Loucy (cell line): ENCODE results near the gene MAS1L.
A peak's percentile ranks its signal among the peaks of the same experiment; 100 is the strongest.

Experiments
- H2AFZ ChIP-seq: fragments of 200-600 bp; sonication (generic); 2 replicates; pipeline ENCODE4 v1.6.0; 2016; ENCODE audit warnings: antibody characterized with exemption, mild to moderate bottlenecking, low read length, moderate library complexity
- H3F3A ChIP-seq: fragments of 200-600 bp; 2 replicates; pipeline ENCODE4 v1.6.0; 2016; ENCODE audit warnings: antibody characterized with exemption, low read depth, mild to moderate bottlenecking
- H3K27me3 ChIP-seq: fragments of 200-600 bp; sonication (generic); 2 replicates; pipeline ENCODE4 v1.6.1; 2014; ENCODE audit warnings: low read length, mild to moderate bottlenecking; ENCODE audit not compliant: insufficient read depth, poor library complexity, severe bottlenecking
- H3K36me3 ChIP-seq: fragments of 200-600 bp; sonication (generic); 2 replicates; pipeline ENCODE4 v1.6.1; 2016; ENCODE audit warnings: low read length; ENCODE audit not compliant: insufficient read depth
- H3K4me1 ChIP-seq: fragments of 200-600 bp; sonication (generic); 2 replicates; pipeline ENCODE4 v1.5.1; 2014; ENCODE audit warnings: low read length, mild to moderate bottlenecking; ENCODE audit not compliant: insufficient read depth, poor library complexity, severe bottlenecking
- H3K4me2 ChIP-seq: fragments of 200-600 bp; sonication (generic); 2 replicates; pipeline ENCODE4 v1.6.0; 2014; ENCODE audit warnings: antibody characterized with exemption, low read length, low read depth, mild to moderate bottlenecking; ENCODE audit not compliant: poor library complexity, severe bottlenecking
- H3K4me3 ChIP-seq: fragments of 200-600 bp; sonication (generic); 2 replicates; pipeline ENCODE4 v1.5.1; 2014; ENCODE audit warnings: low read length, mild to moderate bottlenecking, mixed read lengths; ENCODE audit not compliant: poor library complexity, severe bottlenecking
- H3K79me2 ChIP-seq: fragments of 200-600 bp; sonication (generic); 2 replicates; pipeline ENCODE4 v1.6.1; 2014; ENCODE audit warnings: low read length; ENCODE audit not compliant: insufficient read depth
- H3K9ac ChIP-seq: fragments of 200-600 bp; sonication (generic); 2 replicates; pipeline ENCODE4 v1.6.0; 2014; ENCODE audit warnings: mild to moderate bottlenecking, low read depth, low read length, moderate library complexity; ENCODE audit not compliant: poor library complexity, severe bottlenecking
- H3K9me2 ChIP-seq: fragments of 200-600 bp; sonication (generic); replicated peaks from 2 replicates; pipeline ENCODE4 v1.6.1; 2016; ENCODE audit warnings: low read depth, low read length, mixed read lengths
- H3K9me3 ChIP-seq: fragments of 200-600 bp; sonication (generic); 2 replicates; pipeline ENCODE4 v1.6.1; 2014; ENCODE audit warnings: mild to moderate bottlenecking, antibody characterized with exemption, low read length, low read depth; ENCODE audit not compliant: insufficient read depth
- H4K20me1 ChIP-seq: fragments of 200-600 bp; sonication (generic); 2 replicates; pipeline ENCODE4 v1.6.0; 2014; ENCODE audit warnings: antibody characterized with exemption, low read length, mild to moderate bottlenecking; ENCODE audit not compliant: insufficient read depth, poor library complexity, severe bottlenecking
- CTCF ChIP-seq: fragments of 200-600 bp; sonication (generic); conservative IDR thresholded peaks from 2 replicates; pipeline ENCODE4 v1.5.1; 2014; ENCODE audit warnings: mild to moderate bottlenecking, antibody characterized with exemption, low read length
- EZH2phosphoT487 ChIP-seq: fragments of 200-600 bp; IDR thresholded peaks from 2 replicates; pipeline ENCODE4 v1.6.1; 2018; ENCODE audit warnings: antibody characterized with exemption, mild to moderate bottlenecking, moderate library complexity, borderline replicate concordance

MAS1L gene

GRCh38 chr6:29494131-29494530 lies 6.4 kb upstream of the MAS1L start:
- TF ChIP-seq CTCF = no peak
- TF ChIP-seq EZH2phosphoT487 = no peak
- no peak overlapping the region for H3K4me3 ChIP-seq
- H3K79me2 ChIP-seq = no peaks in the 10 kb centered on the region
- no peak overlapping the region for H3K9ac ChIP-seq
- H3K9me3 ChIP-seq = no peaks in the 10 kb centered on the region
- peaks cover 50% of the 10 kb centered on the region for H3K4me1 ChIP-seq
- no peaks in the 10 kb centered on the region for H3K27me3 ChIP-seq
- H3F3A ChIP-seq = peaks cover 4% of the 10 kb centered on the region
- no peaks in the 10 kb centered on the region for H4K20me1 ChIP-seq
- no peaks in the 10 kb centered on the region for H3K36me3 ChIP-seq
- no peak overlapping the region for H3K4me2 ChIP-seq
- H3K9me2 ChIP-seq = no peaks in the 10 kb centered on the region
- no peak overlapping the region; the same call in 1 of the 2 replicates for H2AFZ ChIP-seq

- no peaks in the 10 kb centered on the region for H3K27me3 ChIP-seq
- peaks cover 4% of the 10 kb centered on the region for H3F3A ChIP-seq
- peaks cover 50% of the 10 kb centered on the region for H3K4me1 ChIP-seq
- H3K9me3 ChIP-seq = no peaks in the 10 kb centered on the region
- H2AFZ ChIP-seq = no peak overlapping the region
- H3K4me2 ChIP-seq = no peak overlapping the region
- H3K9ac ChIP-seq = no peak overlapping the region
- TF ChIP-seq EZH2phosphoT487 (no peak), CTCF (no peak)
- no peaks in the 10 kb centered on the region for H4K20me1 ChIP-seq
- no peaks in the 10 kb centered on the region for H3K36me3 ChIP-seq
- no peaks in the 10 kb centered on the region for H3K9me2 ChIP-seq
- H3K4me3 ChIP-seq = no peak overlapping the region
- no peaks in the 10 kb centered on the region for H3K79me2 ChIP-seq
Measured at GRCh38 chr6:29493261-29493660, 5.5 kb upstream of the MAS1L start.

- no peaks in the 10 kb centered on the region for H3K9me2 ChIP-seq
- H3K4me3 ChIP-seq = no peak overlapping the region
- peak overlapping the region; percentile 87 for H3K4me2 ChIP-seq
- H3K4me1 ChIP-seq = peaks cover 49% of the 10 kb centered on the region
- H3K9ac ChIP-seq = peak overlapping the region; percentile 5
- TF ChIP-seq EZH2phosphoT487 (no peak), CTCF (no peak)
- no peaks in the 10 kb centered on the region for H3K36me3 ChIP-seq
- no peaks in the 10 kb centered on the region for H3K27me3 ChIP-seq
- H4K20me1 ChIP-seq = no peaks in the 10 kb centered on the region
- H3F3A ChIP-seq = peaks cover 4% of the 10 kb centered on the region
- H3K79me2 ChIP-seq = no peaks in the 10 kb centered on the region
- H2AFZ ChIP-seq = no peak overlapping the region
- H3K9me3 ChIP-seq = no peaks in the 10 kb centered on the region
Measured at GRCh38 chr6:29491574-29491973, 3.8 kb upstream of the MAS1L start.
